Activated T-cell treated with anti-CD3 and anti-CD28 coated beads, Interleukin-2, amount 50 U/mL, for 4 hours (primary cell): ENCODE results near the gene ATOH8. TPM values are rescaled to one million over a fixed set of nuclear protein-coding genes. Genes with fewer than 3 reads are reported as not detected.

Source experiments
- ATAC-seq, 2 donors: fragments of 200-7000 bp; cut with Tn5 transposase; one replicate each; pipeline ENCODE4 v1.10.0; 2021
- DNase-seq: peaks from one replicate; pipeline ENCODE4 v3.0.0-alpha.2; 2020
- H3K27me3 Mint-ChIP-seq: one replicate; pipeline ENCODE4 v1.8.0; 2021; ENCODE audit warnings: low read depth, mixed read lengths
- H3K36me3 Mint-ChIP-seq: one replicate; pipeline ENCODE4 v1.8.0; 2022; ENCODE audit warnings: mixed read lengths; ENCODE audit not compliant: insufficient read depth
- H3K4me1 Mint-ChIP-seq: one replicate; pipeline ENCODE4 v1.8.0; 2021; ENCODE audit warnings: low read depth, mixed read lengths
- H3K4me3 Mint-ChIP-seq: one replicate; pipeline ENCODE4 v1.8.0; 2021; ENCODE audit warnings: mild to moderate bottlenecking, moderate library complexity, mixed read lengths
- H3K9me3 Mint-ChIP-seq: one replicate; pipeline ENCODE4 v1.8.0; 2021; ENCODE audit warnings: mixed read lengths
- total RNA-seq, 3 donors: library from RNA; stranded (reverse); gene quantifications; one replicate each; pipeline ENCODE4 v1.2.1, GENCODE V29; 2021

Gene ATOH8
- total RNA-seq, 3 donors from 2014 or later: not detected

GRCh38 chr2:85727798-85728197 is 26.0 kb upstream of the ATOH8 start:
- Mint-ChIP-seq H3K36me3 (no peaks in the 10 kb centered on the region), H3K4me3 (no peak overlapping the region), H3K27me3 (peaks cover 16% of the 10 kb centered on the region), H3K9me3 (no peaks in the 10 kb centered on the region), H3K4me1 (no peaks in the 10 kb centered on the region)
- ATAC-seq: no peak
- DNase-seq: no peak

GRCh38 chr2:85728342-85728741 is 25.4 kb upstream of the ATOH8 start:
- H3K36me3 Mint-ChIP-seq: no peaks in the 10 kb centered on the region
- H3K27me3 Mint-ChIP-seq: peaks cover 16% of the 10 kb centered on the region
- no peak for DNase-seq
- no peak overlapping the region for H3K4me3 Mint-ChIP-seq
- H3K9me3 Mint-ChIP-seq: no peaks in the 10 kb centered on the region
- H3K4me1 Mint-ChIP-seq: no peaks in the 10 kb centered on the region
- no peak for ATAC-seq

GRCh38 chr2:85728883-85729824 is 24.6 kb upstream of the ATOH8 start:
- DNase-seq (peak; percentile 67), ATAC-seq (peak; percentile 93 to 95)
- H3K27me3 Mint-ChIP-seq: peaks cover 16% of the 10 kb centered on the region
- no peaks in the 10 kb centered on the region for H3K9me3 Mint-ChIP-seq
- H3K36me3 Mint-ChIP-seq: no peaks in the 10 kb centered on the region
- no peaks in the 10 kb centered on the region for H3K4me1 Mint-ChIP-seq
- peak overlapping the region; percentile 37 for H3K4me3 Mint-ChIP-seq

- H3K27me3 Mint-ChIP-seq: peaks cover 20% of the 10 kb centered on the region
- ATAC-seq (no peak), DNase-seq (no peak)
- H3K4me1 Mint-ChIP-seq: no peaks in the 10 kb centered on the region
- no peak overlapping the region for H3K4me3 Mint-ChIP-seq
- H3K36me3 Mint-ChIP-seq: no peaks in the 10 kb centered on the region
- no peaks in the 10 kb centered on the region for H3K9me3 Mint-ChIP-seq
These were observed 23.8 kb upstream of the ATOH8 start for GRCh38 chr2:85729825-85730510.

- Mint-ChIP-seq H3K36me3 (no peaks in the 10 kb centered on the region), H3K4me1 (no peaks in the 10 kb centered on the region), H3K9me3 (no peaks in the 10 kb centered on the region), H3K27me3 (peaks cover 20% of the 10 kb centered on the region), H3K4me3 (no peak overlapping the region)
- ATAC-seq (no peak), DNase-seq (no peak)
These were observed 23.0 kb upstream of the ATOH8 start for GRCh38 chr2:85730686-85731230.

GRCh38 chr2:85731606-85732005 is 22.2 kb upstream of the ATOH8 start:
- Mint-ChIP-seq H3K4me3 (no peak overlapping the region), H3K9me3 (no peaks in the 10 kb centered on the region), H3K4me1 (no peaks in the 10 kb centered on the region), H3K36me3 (no peaks in the 10 kb centered on the region), H3K27me3 (peaks cover 20% of the 10 kb centered on the region)
- DNase-seq (no peak), ATAC-seq (no peak)

GRCh38 chr2:85732467-85733120 is 21.2 kb upstream of the ATOH8 start:
- no peaks in the 10 kb centered on the region for H3K4me1 Mint-ChIP-seq
- no peak for DNase-seq
- peaks cover 22% of the 10 kb centered on the region for H3K27me3 Mint-ChIP-seq
- H3K9me3 Mint-ChIP-seq: no peaks in the 10 kb centered on the region
- no peak overlapping the region for H3K4me3 Mint-ChIP-seq
- H3K36me3 Mint-ChIP-seq: no peaks in the 10 kb centered on the region
- no peak for ATAC-seq

- Mint-ChIP-seq H3K4me3 (no peak overlapping the region), H3K36me3 (no peaks in the 10 kb centered on the region), H3K4me1 (no peaks in the 10 kb centered on the region), H3K9me3 (no peaks in the 10 kb centered on the region), H3K27me3 (peaks cover 18% of the 10 kb centered on the region)
- ATAC-seq (no peak), DNase-seq (no peak)
These were observed 20.4 kb upstream of the ATOH8 start for GRCh38 chr2:85733121-85733960.

- no peak for ATAC-seq
- no peaks in the 10 kb centered on the region for H3K4me1 Mint-ChIP-seq
- DNase-seq: no peak
- no peak overlapping the region for H3K4me3 Mint-ChIP-seq
- H3K36me3 Mint-ChIP-seq: no peaks in the 10 kb centered on the region
- H3K9me3 Mint-ChIP-seq: no peaks in the 10 kb centered on the region
- H3K27me3 Mint-ChIP-seq: peaks cover 14% of the 10 kb centered on the region
These were observed 19.8 kb upstream of the ATOH8 start for GRCh38 chr2:85734015-85734414.

GRCh38 chr2:85734942-85735608 is 18.7 kb upstream of the ATOH8 start:
- DNase-seq (no peak), ATAC-seq (no peak)
- peaks cover 8% of the 10 kb centered on the region for H3K27me3 Mint-ChIP-seq
- no peaks in the 10 kb centered on the region for H3K4me1 Mint-ChIP-seq
- no peaks in the 10 kb centered on the region for H3K36me3 Mint-ChIP-seq
- H3K9me3 Mint-ChIP-seq: no peaks in the 10 kb centered on the region
- no peak overlapping the region for H3K4me3 Mint-ChIP-seq

GRCh38 chr2:85735691-85736090 is 18.1 kb upstream of the ATOH8 start:
- Mint-ChIP-seq H3K27me3 (peaks cover 8% of the 10 kb centered on the region), H3K9me3 (no peaks in the 10 kb centered on the region), H3K36me3 (no peaks in the 10 kb centered on the region), H3K4me1 (no peaks in the 10 kb centered on the region), H3K4me3 (no peak overlapping the region)
- no peak for DNase-seq
- no peak for ATAC-seq

- H3K9me3 Mint-ChIP-seq: no peaks in the 10 kb centered on the region
- peaks cover 14% of the 10 kb centered on the region for H3K27me3 Mint-ChIP-seq
- DNase-seq (no peak), ATAC-seq (no peak)
- no peaks in the 10 kb centered on the region for H3K36me3 Mint-ChIP-seq
- no peak overlapping the region for H3K4me3 Mint-ChIP-seq
- H3K4me1 Mint-ChIP-seq: no peaks in the 10 kb centered on the region
These were observed 17.1 kb upstream of the ATOH8 start for GRCh38 chr2:85736456-85737355.
